Right ventricle myocardium superior (tissue), 1 donor: ENCODE measurements around the gene CFL2. TPM values are rescaled to one million over a fixed set of nuclear protein-coding genes. Genes with fewer than 3 reads are reported as not detected.
"Not testable (repeated sequence)": the region's sequence is repeated elsewhere in the genome, so short reads cannot be mapped to it uniquely, and the experiment has no call there.

Experiments
- ATAC-seq: fragments of 200-7000 bp; cut with Tn5 transposase; one replicate; pipeline ENCODE4 v1.9.1; 2020; ENCODE audit warnings: mild to moderate bottlenecking; ENCODE audit not compliant: poor library complexity
- DNase-seq: peaks from one replicate; pipeline ENCODE4 v3.0.0-alpha.2; 2020
- intact Hi-C: fragments of 100-400 bp; cut with DNase I; formaldehyde crosslinking; loops from one replicate; pipeline ENCODE4 v1.11.2; 2022
- total RNA-seq: library from RNA; stranded (reverse); fragmentation: NEBNext Ultra II Directional; extraction: Animal tissue kit (Norgen Biotek cat#: 25700); gene quantifications from one replicate; pipeline ENCODE4 v1.2.1, GENCODE V29; 2021
- donor health status: DM: no; HTN: yes; CAD: no; lungs with severe emphysema.

CFL2 gene
- total RNA-seq, 1 donor from 2014 or later, result 363 TPM

- DNase-seq, result no peak
- ATAC-seq, result peak; percentile 59
- intact Hi-C loops, result no loop called here
Measured at GRCh38 chr14:34713681-34714319, 593 bp downstream of the CFL2 start.

- intact Hi-C loops, result no loop called here
- ATAC-seq (no peak), DNase-seq (no peak)
Measured at GRCh38 chr14:34713122-34713680, 1.2 kb downstream of the CFL2 start.

- DNase-seq, result no peak
- ATAC-seq, result no peak
- intact Hi-C loops, result no loop called here
Measured at GRCh38 chr14:34711796-34712712, 2.3 kb downstream of the CFL2 start.

DNA sequence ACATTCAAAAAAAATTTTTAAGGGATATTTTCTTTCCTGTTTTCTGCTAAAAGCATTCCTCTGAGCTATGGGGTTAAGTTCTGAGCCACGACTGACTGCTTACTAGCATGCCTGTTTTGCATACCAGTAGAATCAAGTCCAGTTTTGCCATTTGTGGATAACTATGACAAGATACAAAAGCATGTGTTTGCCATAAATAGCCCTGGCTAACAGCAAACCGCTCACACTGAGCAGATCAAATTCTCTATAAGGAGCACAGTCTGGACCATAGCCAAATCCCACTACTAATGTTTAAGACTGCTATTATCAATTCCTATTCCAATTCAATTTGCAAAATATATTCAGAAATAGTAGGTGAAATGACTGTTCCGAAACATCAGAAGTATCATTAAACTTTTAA lies 3.2 kb downstream of the CFL2 start:
- intact Hi-C loops, result no loop called here
- peak; percentile 30 for ATAC-seq
- no peak for DNase-seq

DNA sequence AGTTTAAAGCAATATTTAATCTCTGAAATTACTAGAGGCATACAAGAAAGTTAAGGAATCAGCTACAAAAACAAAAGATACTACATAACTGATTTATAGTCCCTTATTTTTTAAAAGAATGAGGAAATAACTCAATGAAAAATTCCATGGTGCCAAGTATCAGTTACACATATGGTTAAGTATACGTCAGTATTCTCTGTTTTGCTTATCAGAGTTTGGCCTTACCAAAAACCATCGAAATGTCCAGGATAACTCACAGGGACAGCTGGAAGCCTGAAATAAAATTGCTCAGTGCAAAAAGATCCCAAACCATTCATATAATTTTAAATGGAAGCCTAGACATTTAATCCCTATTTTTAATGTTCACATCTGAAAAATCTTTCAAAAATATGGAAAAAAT lies 3.6 kb downstream of the CFL2 start:
- DNase-seq (no peak), ATAC-seq (no peak)
- intact Hi-C loops, result no loop called here

- DNase-seq (no peak), ATAC-seq (no peak)
- intact Hi-C loops, result no loop called here
Measured at GRCh38 chr14:34710006-34710405, 4.4 kb downstream of the CFL2 start.

DNA sequence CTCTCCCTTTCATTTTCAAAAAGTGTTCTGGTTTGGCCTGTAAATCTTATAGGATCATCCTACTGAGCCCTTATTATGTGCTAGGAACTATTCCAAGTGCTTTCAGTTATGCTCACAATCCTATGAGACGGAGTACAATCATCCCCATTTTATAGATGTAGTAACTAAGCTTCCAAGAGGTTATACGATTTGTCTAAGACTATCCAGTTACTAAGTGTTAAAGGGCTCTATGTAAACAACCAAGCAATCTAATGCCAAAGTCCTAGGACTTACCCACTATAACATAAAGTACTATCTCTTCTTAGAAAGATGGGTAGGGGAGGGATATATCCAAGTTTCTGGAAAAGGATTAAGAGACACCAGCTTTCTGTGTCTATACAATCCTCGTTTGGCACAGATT lies 6.7 kb downstream of the CFL2 start:
- no peak for ATAC-seq
- no peak for DNase-seq
- intact Hi-C loops, result no loop called here

DNA sequence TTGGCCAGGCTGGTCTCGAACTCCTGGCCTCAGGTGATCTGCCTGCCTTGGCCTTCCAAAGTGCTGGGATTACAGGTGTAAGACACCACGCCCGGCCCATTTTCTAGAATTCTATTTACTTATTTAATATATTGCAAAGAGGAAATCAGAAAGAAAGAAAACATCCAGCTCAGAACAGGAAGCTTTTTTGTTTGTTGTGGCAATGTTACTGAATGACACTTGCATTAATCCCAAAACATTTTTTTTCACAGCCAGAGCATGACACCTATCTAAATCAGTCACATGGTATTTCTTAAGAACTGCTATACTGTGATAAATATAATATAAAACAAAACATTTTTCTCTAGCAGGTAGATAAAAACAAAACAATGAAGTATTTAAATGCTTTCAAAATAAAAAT lies 12.6 kb downstream of the CFL2 start:
- ATAC-seq, result no peak
- DNase-seq, result no peak
- intact Hi-C loops, result no loop called here

GRCh38 chr14:34700622-34701130 lies 13.7 kb downstream of the CFL2 start:
- DNase-seq (no peak), ATAC-seq (no peak)
- intact Hi-C loops, result no loop called here

DNA sequence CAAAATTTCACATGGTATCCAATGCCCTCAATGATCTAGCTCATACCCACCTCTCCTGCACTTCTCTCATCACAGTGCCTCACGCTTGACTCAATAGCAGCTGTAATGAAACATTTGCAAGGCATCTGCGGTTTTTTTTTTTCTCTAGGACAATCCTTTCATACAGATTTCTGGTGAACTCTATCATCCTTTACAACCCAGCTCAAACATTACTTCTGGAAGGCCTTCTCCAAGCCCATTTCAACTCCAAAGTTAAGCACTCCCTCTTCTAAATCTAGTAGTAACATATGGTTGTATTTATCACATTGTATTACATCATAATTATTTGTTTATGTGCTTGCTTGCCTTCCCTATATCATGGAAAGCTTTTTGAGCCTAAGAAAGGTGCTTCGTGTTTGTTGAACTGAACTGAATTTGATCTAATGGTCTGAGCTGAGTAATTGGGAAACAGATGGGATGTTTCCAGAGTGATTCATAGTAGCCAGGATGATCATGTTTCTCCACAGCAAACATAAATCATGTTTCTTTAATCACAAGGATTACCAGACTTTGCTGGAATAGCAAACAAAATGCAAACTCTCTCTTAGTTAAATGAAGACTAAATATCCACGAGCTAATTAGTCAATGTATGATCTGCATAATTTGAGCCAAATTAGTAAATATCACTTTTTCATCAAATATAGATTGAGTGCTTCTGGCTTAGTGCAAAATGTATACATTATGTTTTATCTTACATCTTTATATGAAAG lies 14.3 kb downstream of the CFL2 start:
- intact Hi-C loops, result no loop called here
- ATAC-seq, result no peak
- no peak for DNase-seq

- intact Hi-C loops, ATAC-seq, DNase-seq: not testable (repeated sequence)
Measured at GRCh38 chr14:34694216-34694615, 20.2 kb downstream of the CFL2 start.

DNA sequence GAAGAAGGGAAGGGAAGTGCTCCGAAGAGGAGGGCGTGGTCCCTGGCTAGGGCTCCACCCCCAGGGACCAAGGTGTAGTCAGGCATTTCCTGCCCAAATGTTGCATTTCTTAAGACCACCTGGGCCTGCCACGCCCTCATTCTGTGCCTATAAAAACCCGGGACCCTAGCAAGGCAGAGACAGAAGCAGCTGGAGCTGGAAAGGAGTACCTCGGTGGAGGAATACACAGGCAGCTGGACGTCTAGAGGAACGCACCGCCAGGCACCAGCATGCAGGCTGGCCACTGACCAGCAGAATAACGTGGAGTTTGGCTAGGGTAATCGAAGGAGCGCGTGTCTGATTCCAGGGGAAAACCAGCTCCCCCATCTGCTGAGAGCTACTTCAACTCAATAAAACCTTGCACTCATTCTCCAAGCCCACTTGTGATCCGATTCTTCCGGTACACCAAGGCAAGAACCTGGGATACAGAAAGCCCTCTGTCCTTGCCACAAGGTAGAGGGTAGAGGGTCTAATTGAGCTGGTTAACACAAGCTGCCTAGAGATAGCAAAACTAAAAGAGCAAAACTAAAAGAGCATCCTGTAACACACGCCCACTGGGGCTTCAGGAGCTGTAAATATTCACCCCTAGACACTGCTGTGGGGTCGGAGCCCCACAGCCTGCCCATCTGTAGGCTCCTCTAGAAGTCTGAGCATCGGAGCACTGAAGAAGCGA lies 21.0 kb downstream of the CFL2 start:
- no peak for DNase-seq
- intact Hi-C loops, result no loop called here
- peak; percentile 81 for ATAC-seq

DNA sequence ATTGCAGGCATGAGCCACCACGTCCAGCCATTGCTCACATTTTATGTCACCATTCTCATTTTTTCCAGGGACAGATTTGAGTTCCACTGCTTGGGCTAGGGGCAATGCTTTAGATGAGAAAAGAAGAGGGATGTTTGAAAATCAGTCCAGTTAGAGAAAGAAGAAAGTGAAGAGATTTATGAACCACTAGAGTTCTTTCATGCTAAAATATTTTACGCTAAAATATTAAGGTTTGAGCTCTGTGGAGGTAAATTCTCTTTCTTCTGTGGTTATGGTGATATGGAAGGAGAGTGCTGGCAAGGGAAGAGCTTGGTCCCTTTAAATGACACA lies 21.5 kb downstream of the CFL2 start:
- ATAC-seq (no peak), DNase-seq (no peak)
- intact Hi-C loops, result no loop called here

GRCh38 chr14:34692348-34692747 lies 22.0 kb downstream of the CFL2 start:
- ATAC-seq (no peak), DNase-seq (no peak)
- intact Hi-C loops, result no loop called here

DNA sequence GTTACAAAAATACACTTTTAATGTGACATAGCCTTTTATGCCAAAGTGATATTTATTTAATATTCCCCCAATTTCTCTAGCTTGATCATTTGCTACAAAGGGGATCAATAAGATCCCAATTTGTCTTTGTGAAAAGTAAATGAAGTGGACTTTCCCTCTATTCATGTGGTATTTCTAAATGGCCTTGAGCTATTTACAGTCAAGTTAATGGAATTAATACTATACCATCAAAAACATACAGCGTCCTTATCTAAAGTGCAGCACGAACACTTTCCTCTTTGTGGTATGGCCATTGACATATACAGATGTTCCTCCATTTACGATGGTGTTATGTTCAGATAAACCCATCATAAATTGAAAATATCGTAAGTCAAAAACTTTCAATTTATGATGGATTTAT lies 23.2 kb downstream of the CFL2 start:
- ATAC-seq, result no peak
- intact Hi-C loops, result no loop called here
- no peak for DNase-seq

GRCh38 chr14:34688470-34689206 lies 25.8 kb downstream of the CFL2 start:
- ATAC-seq (no peak), DNase-seq (no peak)
- intact Hi-C loops, result no loop called here

- ATAC-seq, result no peak
- DNase-seq, result no peak
- intact Hi-C loops, result no loop called here
Measured at GRCh38 chr14:34685819-34686428, 28.5 kb downstream of the CFL2 start.

GRCh38 chr14:34684578-34684977 lies 29.8 kb downstream of the CFL2 start:
- intact Hi-C loops, result no loop called here
- DNase-seq (no peak), ATAC-seq (no peak)
